Smooth muscle cell (in vitro differentiated cells): ENCODE results near the gene DISC1. TPM values are rescaled to one million over a fixed set of nuclear protein-coding genes. Genes with fewer than 3 reads are reported as not detected.

Source experiments
- DNase-seq: peaks from one replicate; lab custom pipeline; 2025; ENCODE audit not compliant: unreplicated experiment; lab: John Stamatoyannopoulos, UW
- H2AFZ ChIP-seq: fragments of 200-600 bp; sonication (generic); 2 replicates; pipeline ENCODE4 v1.6.0; 2016; ENCODE audit warnings: antibody characterized with exemption, low read depth, mild to moderate bottlenecking
- H3F3A ChIP-seq: fragments of 200-600 bp; sonication (generic); 2 replicates; pipeline ENCODE4 v1.6.0; 2017; ENCODE audit warnings: antibody characterized with exemption, low read depth
- H3K27ac ChIP-seq: fragments of 200-600 bp; sonication (generic); 2 replicates; pipeline ENCODE4 v1.5.1; 2016; ENCODE audit warnings: low read depth, mild to moderate bottlenecking
- H3K27me3 ChIP-seq: fragments of 200-600 bp; sonication (generic); 2 replicates; pipeline ENCODE4 v1.6.1; 2016; ENCODE audit warnings: low read depth, mild to moderate bottlenecking
- H3K36me3 ChIP-seq: fragments of 200-600 bp; sonication (generic); 2 replicates; pipeline ENCODE4 v1.5.1; 2016; ENCODE audit warnings: low read depth
- H3K4me1 ChIP-seq: fragments of 200-600 bp; sonication (generic); 2 replicates; pipeline ENCODE4 v1.5.1; 2016; ENCODE audit warnings: low read depth
- H3K4me2 ChIP-seq: fragments of 200-600 bp; sonication (generic); 2 replicates; pipeline ENCODE4 v1.6.0; 2016; ENCODE audit warnings: mild to moderate bottlenecking
- H3K4me3 ChIP-seq: fragments of 200-600 bp; sonication (generic); 2 replicates; pipeline ENCODE4 v1.5.1; 2016; ENCODE audit warnings: mild to moderate bottlenecking
- H3K79me2 ChIP-seq: fragments of 200-600 bp; sonication (generic); 2 replicates; pipeline ENCODE4 v1.6.0; 2016; ENCODE audit warnings: low read depth, mild to moderate bottlenecking
- H3K9ac ChIP-seq: fragments of 200-600 bp; sonication (generic); 2 replicates; pipeline ENCODE4 v1.6.0; 2016; ENCODE audit warnings: low read depth
- H3K9me3 ChIP-seq: fragments of 200-600 bp; sonication (generic); replicated peaks from 2 replicates; pipeline ENCODE4 v1.5.1; 2016; ENCODE audit warnings: low read depth
- H4K20me1 ChIP-seq: fragments of 200-600 bp; sonication (generic); 2 replicates; pipeline ENCODE4 v1.6.0; 2016; ENCODE audit warnings: low read depth
- CTCF ChIP-seq: fragments of 200-600 bp; sonication (generic); IDR thresholded peaks from 2 replicates; pipeline ENCODE4 v1.5.1; 2017; ENCODE audit warnings: borderline replicate concordance, mild to moderate bottlenecking, antibody characterized with exemption; ENCODE audit not compliant: insufficient read depth, poor library complexity, severe bottlenecking
- WGBS: methylation state at CpG from one replicate; pipeline ENCODE4 v1.1.7; 2016; ENCODE audit warnings: low lambda C conversion rate; 5-methylcytosine and 5-hydroxymethylcytosine counted together
- polyA plus RNA-seq: library from polyadenylated mRNA; unstranded; fragments of >200 nt; fragmentation: Nextera tagmentation; extraction: Ambion mirVana; gene quantifications from 2 replicates; pipeline ENCODE4 v1.2.1, GENCODE V29; 2016
- total RNA-seq: library from RNA; depleted of rRNA; stranded (reverse); fragments of >200 nt; gene quantifications from 2 replicates; pipeline ENCODE4 v1.2.3, GENCODE V29; 2014

Gene DISC1
- total and polyA plus RNA-seq, 2 experiments from 2014 or later, result 0.89 to 4.3 TPM

GRCh38 chr1:231842441-231842840 is 215.9 kb downstream of the DISC1 start:
- Histone ChIP-seq H3K36me3 (no peaks in the 10 kb centered on the region), H3K27ac (no peak overlapping the region), H3F3A (no peaks in the 10 kb centered on the region), H3K9me3 (no peaks in the 10 kb centered on the region), H3K9ac (no peak overlapping the region), H3K79me2 (no peaks in the 10 kb centered on the region), H3K4me2 (no peak overlapping the region), H3K27me3 (no peaks in the 10 kb centered on the region), H3K4me3 (no peak overlapping the region), H4K20me1 (no peaks in the 10 kb centered on the region), H3K4me1 (no peaks in the 10 kb centered on the region), H2AFZ (no peak overlapping the region)
- no peak for TF ChIP-seq CTCF
- 81% methylated on average over 1 of the region's 1 CpG for WGBS
- DNase-seq, result no peak

GRCh38 chr1:231844986-231845502 is 218.5 kb downstream of the DISC1 start:
- 91% methylated on average over 7 of the region's 7 CpGs for WGBS
- no peak for TF ChIP-seq CTCF
- H3K27me3 ChIP-seq, result no peaks in the 10 kb centered on the region

GRCh38 chr1:231847612-231848397 is 221.2 kb downstream of the DISC1 start:
- DNase-seq, result no peak
- Histone ChIP-seq H3K9ac (no peak overlapping the region), H4K20me1 (no peaks in the 10 kb centered on the region), H3K27me3 (no peaks in the 10 kb centered on the region), H3K27ac (no peak overlapping the region), H3K36me3 (no peaks in the 10 kb centered on the region), H3K4me2 (no peak overlapping the region), H3F3A (no peaks in the 10 kb centered on the region), H2AFZ (no peak overlapping the region), H3K4me1 (no peaks in the 10 kb centered on the region), H3K4me3 (no peak overlapping the region), H3K79me2 (no peaks in the 10 kb centered on the region), H3K9me3 (no peaks in the 10 kb centered on the region)
- WGBS, result 89% methylated on average over 7 of the region's 7 CpGs
- TF ChIP-seq CTCF, result no peak

More at GRCh38 chr1:231844986-231845502, 218.5 kb downstream of the DISC1 start:
- Histone ChIP-seq H3K4me3 (no peak overlapping the region), H3F3A (no peaks in the 10 kb centered on the region), H2AFZ (no peak overlapping the region), H4K20me1 (no peaks in the 10 kb centered on the region), H3K79me2 (no peaks in the 10 kb centered on the region), H3K4me2 (no peak overlapping the region), H3K4me1 (no peaks in the 10 kb centered on the region), H3K9me3 (no peaks in the 10 kb centered on the region), H3K27ac (no peak overlapping the region), H3K9ac (no peak overlapping the region), H3K36me3 (no peaks in the 10 kb centered on the region)
- no peak for DNase-seq

GRCh38 chr1:231849981-231850380 is 223.4 kb downstream of the DISC1 start:
- Histone ChIP-seq H3K4me3 (no peak overlapping the region), H3K27me3 (no peaks in the 10 kb centered on the region), H3K4me2 (no peak overlapping the region), H3K79me2 (no peaks in the 10 kb centered on the region), H3K9me3 (no peaks in the 10 kb centered on the region), H3K36me3 (no peaks in the 10 kb centered on the region), H3K4me1 (no peaks in the 10 kb centered on the region), H2AFZ (no peak overlapping the region), H3F3A (no peaks in the 10 kb centered on the region), H4K20me1 (no peaks in the 10 kb centered on the region), H3K27ac (no peak overlapping the region), H3K9ac (no peak overlapping the region)
- no peak for DNase-seq
- TF ChIP-seq CTCF, result no peak
- WGBS, result 93% methylated on average over 5 of the region's 5 CpGs
